Right lung (tissue), 5 donors: ENCODE measurements around the gene XAGE2. TPM values are rescaled to one million over a fixed set of nuclear protein-coding genes. Genes with fewer than 3 reads are reported as not detected.

Experiments used
- DNase-seq, 2 donors: peaks; one replicate each; pipeline ENCODE4 v3.0.0-alpha.2; 2013
- polyA plus RNA-seq, 5 donors: library from polyadenylated mRNA; unstranded; fragments of 120-200 nt; gene quantifications; one replicate each; pipeline versions ENCODE4 v1.2.1 to v1.2.3, GENCODE V29; 2013; ENCODE audit warnings: inconsistent platforms in 1 of 5, low replicate concordance in 1 of 5; ENCODE audit not compliant: insufficient read length in 5 of 5, insufficient read depth in 1 of 5

XAGE2 gene
- polyA plus RNA-seq, 5 donors = 0.38 to 0.46 (median 0.43) TPM; not detected in 2

DNA sequence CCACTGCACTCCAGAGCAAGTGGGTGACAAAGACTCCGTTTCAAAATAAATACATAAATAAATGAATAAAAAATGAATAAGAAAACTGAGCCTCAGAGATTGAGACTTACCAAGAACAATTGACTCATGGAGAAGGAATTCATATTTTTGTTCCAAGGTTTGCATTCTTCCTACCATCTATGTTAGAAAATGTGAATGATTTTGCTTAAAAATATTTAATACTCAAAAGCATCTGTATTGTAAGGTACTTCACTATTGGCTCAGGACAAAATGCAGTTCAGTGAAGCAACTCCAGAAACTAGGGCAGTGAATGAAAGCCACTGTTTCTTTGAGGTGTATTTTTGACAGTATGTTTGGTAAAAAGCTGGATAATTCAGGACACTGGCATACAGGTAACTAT lies 54.1 kb downstream of the XAGE2 start:
- no peak for DNase-seq

DNA sequence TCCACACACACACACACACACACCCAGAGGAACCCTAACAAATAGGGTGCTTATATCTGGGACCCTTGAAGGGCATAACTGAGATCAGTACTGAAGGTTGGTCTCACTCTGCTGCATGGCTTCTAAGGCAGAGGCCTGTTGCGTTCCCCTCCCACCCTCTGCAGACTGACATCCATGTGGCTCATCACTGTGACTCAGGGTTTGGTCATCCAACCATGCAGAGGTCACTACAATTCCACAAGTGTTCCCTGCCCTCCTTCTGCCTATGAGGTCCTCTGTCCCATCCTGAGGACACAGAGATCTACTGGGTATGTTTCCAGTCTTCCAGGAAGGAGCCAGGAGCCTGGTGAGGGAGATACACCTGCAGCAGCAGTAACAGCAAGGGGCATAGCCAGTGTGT lies 55.8 kb downstream of the XAGE2 start:
- DNase-seq = no peak

Other genes starting within 250 kb of the XAGE2 start
- 10 to 100 TPM; 28.7 to 59.2 (median 49.8) TPM for gene MAGED4, start 184.1 kb upstream of the XAGE2 start, polyA plus RNA-seq
- gene XAGE1A, start 126.8 kb downstream of the XAGE2 start, polyA plus RNA-seq = not detected
- not detected for gene XAGE1B, start 148.0 kb downstream of the XAGE2 start, polyA plus RNA-seq